Measurements from ENCODE around the gene FGF6. TPM values are rescaled to one million over a fixed set of nuclear protein-coding genes. Genes with fewer than 3 reads are reported as not detected.

The FGF6 gene
- total RNA-seq, 2 experiments from 2014 or later, result not detected

Other genes starting within 250 kb of the FGF6 start
- 100 to 1,000 TPM; 653 to 655 TPM for gene CCND2, start 172.1 kb downstream of the FGF6 start, total RNA-seq
- 10 to 100 TPM; 18.9 to 20.2 TPM for gene TIGAR, start 124.6 kb downstream of the FGF6 start, total RNA-seq
- gene FGF23, start 66.1 kb downstream of the FGF6 start, total RNA-seq, result not detected
- gene RAD51AP1, start 93.1 kb upstream of the FGF6 start, total RNA-seq, result 10 to 100 TPM; 30.0 to 31.7 TPM
- 10 to 100 TPM; 29.2 to 31.2 TPM for gene DYRK4, start 116.4 kb upstream of the FGF6 start, total RNA-seq
- gene AKAP3, start 203.2 kb upstream of the FGF6 start, total RNA-seq, result 1 to 10 TPM; 2.0 to 2.9 TPM
- 100 to 1,000 TPM; 147 to 152 TPM for gene NDUFA9, start 203.3 kb upstream of the FGF6 start, total RNA-seq

Data from activated CD8-positive, alpha-beta memory T cell treated with anti-CD3 and anti-CD28 coated beads for 36 hours (primary cell).